Astrocyte of the hippocampus (primary cell): ENCODE data around the gene TUBD1.
"Not testable (repeated sequence)": the region's sequence is repeated elsewhere in the genome, so short reads cannot be mapped to it uniquely, and the experiment has no call there.

Source experiments
- DNase-seq: peaks from one replicate; pipeline ENCODE4 v3.0.0; 2011; ENCODE audit warnings: low read depth, low spot score

Gene TUBD1, protein sequence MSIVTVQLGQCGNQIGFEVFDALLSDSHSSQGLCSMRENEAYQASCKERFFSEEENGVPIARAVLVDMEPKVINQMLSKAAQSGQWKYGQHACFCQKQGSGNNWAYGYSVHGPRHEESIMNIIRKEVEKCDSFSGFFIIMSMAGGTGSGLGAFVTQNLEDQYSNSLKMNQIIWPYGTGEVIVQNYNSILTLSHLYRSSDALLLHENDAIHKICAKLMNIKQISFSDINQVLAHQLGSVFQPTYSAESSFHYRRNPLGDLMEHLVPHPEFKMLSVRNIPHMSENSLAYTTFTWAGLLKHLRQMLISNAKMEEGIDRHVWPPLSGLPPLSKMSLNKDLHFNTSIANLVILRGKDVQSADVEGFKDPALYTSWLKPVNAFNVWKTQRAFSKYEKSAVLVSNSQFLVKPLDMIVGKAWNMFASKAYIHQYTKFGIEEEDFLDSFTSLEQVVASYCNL

DNA sequence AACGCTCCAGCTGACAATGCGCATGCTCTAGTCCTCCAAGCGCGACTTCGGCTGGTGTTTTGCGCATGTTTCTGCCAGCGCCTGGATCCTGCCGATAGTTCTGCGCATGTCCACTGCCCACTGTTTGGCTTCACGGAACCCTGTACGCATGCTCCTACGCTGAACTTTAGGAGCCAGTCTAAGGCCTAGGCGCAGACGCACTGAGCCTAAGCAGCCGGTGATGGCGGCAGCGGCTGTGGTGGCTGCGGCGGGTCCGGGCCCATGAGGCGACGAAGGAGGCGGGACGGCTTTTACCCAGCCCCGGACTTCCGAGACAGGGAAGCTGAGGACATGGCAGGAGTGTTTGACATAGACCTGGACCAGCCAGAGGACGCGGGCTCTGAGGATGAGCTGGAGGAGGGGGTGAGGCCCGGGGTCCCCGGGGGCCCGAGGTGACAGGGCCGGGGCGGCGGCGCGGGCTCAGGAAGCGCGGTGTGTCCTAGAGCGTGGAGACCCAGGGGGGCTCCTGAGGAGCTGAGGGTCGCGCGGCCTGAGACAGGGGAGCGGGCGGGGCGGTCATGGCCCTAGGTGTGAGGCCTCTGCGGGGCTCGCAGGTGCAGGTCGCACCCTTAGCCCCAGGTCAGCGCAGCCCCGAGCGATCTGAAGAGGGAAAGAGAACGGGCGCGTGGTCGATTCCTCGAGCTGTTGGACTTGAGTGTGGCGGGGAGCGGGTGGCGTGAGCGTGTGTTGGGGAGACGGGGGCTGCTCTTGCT, at the start of gene TUBD1, which contains the start of gene RPS6KB1:
Gene TUBD1 (minus strand): TSS at position 20 of the 752 bp plus-strand sequence. CDS start 1,941 bp downstream, outside the sequence.
Gene RPS6KB1 (plus strand): TSS at position 198 of the 752 bp plus-strand sequence. CDS start 64 bp downstream, at position 262.
- DNase-seq, result peak; percentile 99

DNA sequence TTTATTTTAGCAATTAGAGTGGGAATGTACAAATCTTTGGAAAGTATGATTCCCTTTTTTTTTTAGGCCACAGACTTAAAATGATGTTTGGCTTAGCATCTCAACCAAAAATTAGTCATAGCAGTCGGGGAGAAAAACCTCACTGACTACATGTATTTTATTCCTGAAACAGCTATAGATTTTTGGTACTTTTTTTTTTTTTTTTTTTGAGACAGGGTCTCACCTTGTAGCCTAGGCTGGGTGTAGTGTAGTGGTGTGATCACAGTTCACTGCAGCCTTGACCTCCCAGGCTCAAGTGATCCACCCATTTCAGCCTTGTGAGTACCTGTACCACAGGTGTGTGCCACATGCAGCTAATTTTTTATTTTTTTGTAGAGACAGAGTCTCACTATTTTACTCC, 48.4 kb upstream of the TUBD1 start:
- DNase-seq, result no peak

DNA sequence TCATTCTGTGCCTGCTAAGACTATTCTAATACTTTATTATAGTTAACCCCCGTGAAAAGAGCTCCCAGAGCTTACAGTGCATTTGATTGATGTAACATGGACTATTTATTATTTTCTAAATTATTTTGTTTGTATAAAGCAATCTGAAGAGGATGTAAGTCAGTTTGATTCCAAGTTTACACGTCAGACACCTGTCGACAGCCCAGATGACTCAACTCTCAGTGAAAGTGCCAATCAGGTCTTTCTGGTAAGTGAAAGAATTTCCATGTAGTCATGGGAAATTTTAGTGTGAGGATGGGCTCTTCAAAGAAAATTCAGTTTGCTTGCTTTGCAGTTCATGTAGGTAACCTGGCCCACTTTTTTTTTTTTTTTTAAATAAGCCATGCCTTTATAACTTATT, 48.0 kb upstream of the TUBD1 start:
- not testable (repeated sequence) for DNase-seq

DNA sequence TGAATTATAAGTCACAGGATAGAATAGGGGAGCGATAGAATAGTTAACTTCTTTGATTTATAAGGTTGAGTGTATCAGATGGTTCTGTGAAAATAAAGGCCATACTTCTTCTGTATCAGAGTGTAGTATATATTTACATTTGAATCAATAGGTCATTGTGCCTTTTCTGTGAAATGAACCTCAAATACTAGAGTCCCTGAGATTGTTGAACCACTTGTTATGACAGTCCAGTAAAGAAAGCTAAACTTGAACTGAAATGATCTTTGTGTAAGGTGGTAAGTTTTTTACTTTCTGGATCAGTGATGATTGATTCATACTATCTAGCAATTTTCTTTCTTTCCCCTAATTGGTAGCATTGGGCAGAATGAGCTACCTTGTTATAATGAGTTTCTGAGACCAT, 40.6 kb upstream of the TUBD1 start:
- not testable (repeated sequence) for DNase-seq

DNA sequence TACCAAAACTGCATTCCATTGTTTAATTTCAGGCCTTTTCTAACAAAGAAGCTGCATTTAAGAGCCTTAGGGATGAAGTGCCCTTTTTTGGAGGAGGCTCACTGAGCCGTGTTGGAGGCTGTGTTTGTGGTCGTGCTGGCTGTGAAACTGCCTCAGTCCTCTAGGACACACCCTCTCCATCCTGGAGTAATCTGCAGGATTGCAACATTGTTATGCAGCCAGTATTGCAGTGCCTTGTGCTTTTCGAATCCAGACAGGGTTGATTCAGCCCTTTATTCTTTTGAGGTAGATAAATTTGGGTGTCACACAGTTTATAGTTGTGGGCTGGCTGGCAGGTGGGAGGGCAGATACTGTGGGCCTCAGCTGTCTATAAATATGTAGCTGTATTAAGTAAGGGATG, 38.0 kb upstream of the TUBD1 start:
- DNase-seq, result peak; percentile 22

DNA sequence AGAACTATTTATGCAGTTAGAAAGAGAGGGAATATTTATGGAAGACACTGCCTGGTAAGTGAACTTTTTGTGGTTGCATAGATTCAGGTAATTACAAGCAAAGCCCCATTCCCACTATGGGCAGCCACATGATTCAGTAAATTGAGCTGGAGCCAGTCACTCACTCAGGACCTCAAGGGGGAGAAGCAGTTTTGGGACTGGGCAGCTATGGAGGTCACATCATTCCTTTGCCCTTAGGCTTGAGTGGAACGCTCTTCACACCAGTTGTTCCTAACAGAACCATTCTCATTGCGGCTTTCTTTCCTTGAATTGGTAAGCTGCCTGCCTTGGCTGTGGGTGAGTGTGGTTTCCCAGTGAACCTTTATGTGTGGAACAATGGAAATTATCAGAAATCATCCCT, 37.4 kb upstream of the TUBD1 start:
- not testable (repeated sequence) for DNase-seq

DNA sequence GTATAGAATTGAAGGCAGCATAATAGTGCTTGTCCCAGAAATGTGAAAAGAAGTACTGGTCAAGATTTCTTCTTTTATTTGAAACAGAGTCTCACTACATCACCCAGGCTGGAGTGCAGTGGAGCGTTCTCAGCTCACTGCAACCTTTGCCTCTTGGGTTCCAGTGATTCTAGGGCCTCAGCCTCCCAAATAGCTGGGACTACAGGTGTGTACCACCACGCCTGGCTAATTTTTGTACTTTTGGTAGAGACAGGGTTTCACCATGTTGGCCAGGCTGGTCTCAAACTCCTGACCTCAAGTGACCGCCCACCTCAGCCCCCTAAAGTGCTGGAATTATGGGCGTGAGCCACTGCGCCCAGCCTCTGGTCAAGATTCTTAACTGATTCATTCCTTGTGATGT, 27.9 kb upstream of the TUBD1 start:
- DNase-seq, result not testable (repeated sequence)

DNA sequence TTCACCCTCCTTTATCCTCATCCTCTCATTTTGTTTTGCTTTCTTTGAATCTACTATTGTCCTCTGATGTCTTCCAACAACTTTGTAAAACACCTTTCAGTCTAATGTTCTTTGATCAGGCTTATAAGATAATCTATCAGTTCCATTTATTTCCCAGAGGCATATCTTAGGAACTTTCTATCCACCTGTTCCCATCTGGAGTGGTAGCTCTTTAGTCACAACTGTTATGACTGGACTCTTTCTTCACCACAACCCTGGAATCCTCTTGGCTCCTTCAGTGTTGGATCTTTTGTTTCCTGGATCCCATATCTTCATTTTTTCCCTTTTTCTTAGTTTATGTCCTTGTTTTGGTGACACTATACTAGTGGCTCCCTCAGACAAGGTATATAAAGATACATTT, 23.7 kb upstream of the TUBD1 start:
- no peak for DNase-seq

DNA sequence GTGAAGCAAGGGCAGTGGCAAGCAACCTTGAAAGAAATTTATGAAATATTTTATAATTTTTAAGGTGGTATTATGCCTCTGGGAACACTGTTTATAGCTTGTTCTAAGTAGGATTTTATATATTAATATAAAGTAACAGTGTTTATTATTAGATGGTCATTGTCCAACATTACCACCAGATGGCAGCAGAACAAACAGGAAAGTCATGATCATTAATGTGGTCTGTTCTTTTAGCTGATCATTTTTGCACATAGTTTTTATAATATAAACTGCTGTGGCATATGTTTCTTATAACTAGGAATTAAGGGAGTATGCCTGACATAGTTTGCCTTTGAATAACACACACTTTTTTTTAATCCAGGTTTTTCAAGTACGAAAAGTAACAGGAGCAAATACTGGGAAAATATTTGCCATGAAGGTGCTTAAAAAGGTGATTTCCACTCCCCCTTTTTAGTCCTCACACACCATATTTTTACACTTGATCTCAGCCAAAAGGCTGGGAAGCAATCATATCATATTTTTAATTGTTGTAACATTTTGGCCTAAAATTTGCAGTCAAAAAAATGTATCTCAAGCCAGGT, 21.6 kb upstream of the TUBD1 start:
- peak; percentile 53 for DNase-seq

DNA sequence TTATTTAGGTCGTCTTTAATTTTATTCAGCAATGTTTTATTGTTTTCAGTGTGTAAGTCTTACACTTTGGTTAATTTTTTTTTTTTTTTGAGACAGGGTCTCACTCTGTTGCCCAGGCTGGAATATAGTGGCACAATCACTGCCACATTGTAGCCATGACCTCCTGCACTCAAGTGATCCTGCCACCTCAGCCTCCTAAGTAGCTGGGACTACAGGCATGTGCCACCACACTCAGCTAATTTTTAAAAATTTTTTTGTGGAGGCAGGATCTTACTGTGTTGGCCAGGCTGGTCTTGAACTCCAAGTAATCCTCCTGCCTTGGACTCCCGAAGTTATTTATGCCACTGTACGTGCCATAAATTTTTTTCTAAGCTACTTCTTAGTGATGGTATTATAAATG, 14.7 kb upstream of the TUBD1 start:
- no peak for DNase-seq

DNA sequence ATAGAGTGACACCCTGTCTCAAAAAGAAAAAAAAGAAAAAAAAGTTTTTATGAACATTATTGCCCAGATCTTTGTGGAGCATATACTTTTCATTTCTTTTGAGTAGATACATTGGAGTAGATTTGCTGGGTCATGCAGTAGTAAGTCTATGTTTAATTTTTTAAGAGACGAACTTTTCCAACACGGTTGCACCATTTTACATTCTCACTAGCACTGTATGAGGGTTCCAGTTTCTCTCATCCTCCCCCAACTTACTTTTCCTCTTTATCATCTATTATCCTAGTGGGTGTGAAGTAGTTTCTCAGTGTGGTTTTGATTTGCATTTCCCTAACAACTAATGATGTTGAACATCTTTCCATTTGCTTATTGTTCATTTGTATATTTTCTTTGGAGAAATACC, 10.7 kb upstream of the TUBD1 start:
- no peak for DNase-seq

DNA sequence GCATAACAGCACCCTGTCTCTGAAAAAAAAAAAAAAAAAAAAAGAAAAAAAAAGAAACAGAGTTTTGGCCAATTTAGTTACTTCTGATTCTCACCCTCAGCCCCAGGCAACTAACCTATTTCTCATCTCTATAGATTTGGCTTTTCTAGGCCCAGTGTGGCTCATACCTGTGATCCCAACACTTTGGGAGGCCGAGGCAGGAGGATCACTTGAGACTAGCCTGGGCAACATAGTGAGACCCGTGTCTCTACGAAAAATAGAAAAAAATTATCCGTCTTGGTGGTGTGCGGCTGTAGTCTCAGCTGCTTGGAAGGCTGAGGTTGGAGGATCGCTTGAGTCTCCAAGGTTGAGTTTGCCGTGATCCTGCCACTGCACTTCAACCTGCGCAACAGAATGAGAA, 8.9 kb upstream of the TUBD1 start:
- DNase-seq, result no peak

DNA sequence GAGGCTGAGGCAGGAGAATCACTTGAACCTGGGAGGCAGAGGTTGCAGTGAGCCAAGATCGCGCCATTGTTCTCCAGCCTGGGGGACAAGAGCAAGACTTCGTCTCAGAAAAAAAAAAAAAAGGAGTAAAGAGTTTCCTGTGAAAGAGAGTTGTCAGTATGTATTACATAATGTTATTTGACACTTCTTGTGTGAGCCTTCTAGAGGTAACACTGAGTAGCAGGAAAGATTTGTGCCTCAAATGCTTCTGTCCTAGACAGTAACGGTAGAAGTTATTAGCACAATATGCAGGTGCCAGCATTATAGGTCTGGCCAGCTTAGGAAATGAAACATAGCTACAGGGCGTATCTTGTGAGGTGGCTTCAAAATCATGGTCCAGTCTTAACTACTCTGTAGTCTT, 6.4 kb upstream of the TUBD1 start:
- DNase-seq, result no peak

DNA sequence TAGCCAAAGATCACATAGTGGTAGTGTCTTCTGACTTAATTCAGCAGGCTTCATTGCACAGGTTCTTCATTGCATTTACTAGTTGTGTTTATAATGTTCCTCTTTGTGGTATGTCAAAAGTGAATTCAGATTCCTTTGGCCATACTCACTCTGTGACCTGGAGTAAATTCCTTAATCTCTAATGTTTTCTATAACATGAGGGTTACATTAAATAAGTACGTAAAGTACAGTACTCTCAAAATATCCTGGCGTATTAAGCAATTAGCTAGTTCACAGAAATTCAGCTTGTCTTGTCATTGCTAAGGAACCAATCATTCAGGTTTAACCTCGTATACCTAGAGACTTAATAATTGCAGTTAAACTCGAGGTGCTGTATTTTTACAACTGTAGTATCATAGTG, 4.3 kb upstream of the TUBD1 start:
- DNase-seq, result peak; percentile 17

DNA sequence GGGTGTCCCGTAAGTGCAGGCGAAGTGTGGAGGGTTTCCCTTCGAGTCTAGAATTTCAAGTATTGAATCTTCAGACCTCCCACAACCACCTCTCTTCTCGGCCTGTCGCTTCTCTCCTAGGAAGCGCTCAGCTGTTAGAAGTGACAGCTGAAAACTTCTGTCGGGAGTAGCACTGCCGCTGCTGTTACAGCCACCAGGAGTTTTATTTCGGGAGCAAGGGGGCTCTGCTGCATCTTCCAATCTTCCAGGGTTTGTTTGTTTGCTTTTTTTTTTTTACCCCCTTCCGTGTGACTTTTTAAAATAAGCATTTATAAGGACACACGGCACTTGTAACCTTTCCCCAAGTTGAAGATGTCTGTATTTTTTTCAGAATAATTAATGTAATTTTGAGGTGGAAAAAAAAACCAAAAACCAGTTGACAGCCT, 945 bp upstream of the TUBD1 start:
- peak; percentile 38 for DNase-seq

DNA sequence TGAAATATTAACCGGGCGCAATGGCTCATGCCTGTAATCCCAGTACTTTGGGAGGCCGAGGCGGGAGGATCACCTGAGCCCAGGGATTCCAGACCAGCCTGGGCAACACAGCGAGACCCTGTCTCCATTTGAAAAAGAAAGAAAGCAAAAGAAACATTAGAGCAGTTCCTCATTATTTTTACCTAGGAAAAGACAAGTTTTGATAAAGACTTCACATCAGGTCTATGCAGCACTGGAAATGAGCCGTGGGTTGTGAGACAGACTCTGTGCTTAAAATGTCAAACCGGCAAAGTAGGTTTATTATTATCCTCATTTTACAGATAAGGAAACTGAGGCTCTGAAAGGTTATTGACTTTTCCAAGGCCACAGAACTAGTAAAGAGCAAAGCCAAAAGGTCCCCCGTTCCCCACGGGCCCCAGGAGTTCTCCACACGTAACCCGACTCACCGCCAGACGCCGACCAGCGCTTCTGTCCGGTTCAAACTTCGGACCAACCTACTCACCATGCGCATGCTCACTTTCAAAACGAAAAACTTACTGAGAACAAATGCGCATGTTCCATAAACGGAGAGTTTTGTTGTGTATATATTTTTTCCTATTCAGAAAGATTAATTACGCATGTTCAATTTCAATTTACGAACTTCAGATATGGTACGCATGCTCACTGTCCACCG, 356 bp downstream of the TUBD1 start:
- DNase-seq, result no peak

DNA sequence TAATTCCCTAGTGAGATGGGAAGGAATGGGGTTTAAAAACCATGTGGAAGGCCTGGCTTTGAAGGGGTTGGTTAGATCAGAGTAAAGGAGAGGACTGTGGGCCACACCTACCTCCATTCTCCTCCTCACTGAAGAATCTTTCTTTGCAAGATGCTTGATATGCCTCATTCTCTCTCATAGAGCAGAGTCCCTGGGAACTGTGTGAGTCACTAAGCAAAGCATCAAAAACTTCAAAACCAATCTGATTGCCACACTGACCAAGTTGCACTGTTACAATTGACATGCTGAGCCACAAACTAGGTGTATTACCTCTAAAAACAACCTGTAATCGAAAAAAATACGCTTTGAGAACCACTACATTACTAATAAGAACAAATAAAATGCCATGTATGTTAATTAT, 2.0 kb downstream of the TUBD1 start:
- DNase-seq, result peak; percentile 29

DNA sequence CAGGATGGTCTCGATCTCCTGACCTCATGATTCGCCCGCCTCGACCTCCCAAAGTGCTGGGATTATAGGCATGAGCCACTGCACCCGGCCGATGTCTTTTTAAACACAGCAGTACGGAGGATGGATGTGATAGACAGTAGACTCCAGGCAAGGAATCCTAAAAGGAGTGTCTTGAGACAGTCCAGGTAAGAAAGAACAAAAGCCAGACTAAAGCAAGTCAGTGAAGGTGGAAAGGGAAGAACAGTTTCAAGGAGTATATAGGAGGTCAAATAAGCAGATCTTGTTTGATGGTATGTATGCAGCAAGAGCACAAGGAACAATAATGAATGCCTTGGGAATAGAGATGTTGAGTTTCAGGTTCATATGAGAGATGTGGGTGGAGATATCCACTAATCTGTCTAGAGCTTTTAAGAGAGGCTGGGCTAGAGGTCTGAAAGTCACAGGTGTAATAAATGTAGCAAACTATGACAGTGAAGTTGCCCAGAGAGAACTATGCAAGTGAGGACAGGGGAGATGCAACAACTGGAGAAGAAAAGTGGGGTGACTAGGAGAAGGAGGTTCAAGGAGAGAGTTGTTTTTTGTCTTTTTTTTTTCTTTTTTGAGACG, 4.5 kb downstream of the TUBD1 start:
- DNase-seq, result no peak

DNA sequence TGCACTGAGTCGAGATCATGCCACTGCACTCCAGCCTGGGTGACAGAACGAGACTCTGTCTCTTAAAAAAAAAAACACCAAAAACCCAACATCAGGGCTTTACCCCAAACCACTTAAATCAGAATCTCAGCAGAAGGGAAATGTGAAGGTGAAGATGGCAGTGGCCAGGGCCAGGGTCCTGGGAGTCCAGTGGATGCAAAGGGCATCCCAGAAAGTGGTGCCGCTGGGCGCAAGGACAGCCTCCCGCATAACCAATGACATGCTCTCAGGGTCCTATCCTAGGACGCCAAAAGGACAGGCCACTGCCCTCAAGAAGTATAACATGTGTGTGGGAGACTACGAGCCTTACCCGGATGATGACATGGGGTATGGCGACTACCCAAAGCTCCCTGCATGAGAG, 7.9 kb downstream of the TUBD1 start:
- DNase-seq, result no peak

DNA sequence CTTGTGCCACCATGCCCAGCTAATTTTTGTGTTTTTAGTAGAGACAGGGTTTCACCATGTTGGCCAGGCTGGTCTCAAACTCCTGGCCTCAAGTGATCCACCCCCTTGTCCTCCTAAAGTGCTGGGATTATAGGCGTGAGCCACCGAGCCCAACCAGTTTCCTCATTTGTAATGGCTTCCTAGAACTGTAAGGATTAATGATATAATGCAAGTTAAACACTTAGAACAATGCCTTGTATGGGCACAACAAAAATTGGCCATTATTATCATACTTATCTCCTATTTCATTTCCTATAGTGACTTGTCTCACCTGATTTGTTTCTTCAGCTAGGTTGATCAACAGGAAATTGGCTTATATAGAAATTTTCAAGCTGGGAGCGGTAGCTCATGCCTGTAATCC, 14.1 kb downstream of the TUBD1 start:
- no peak for DNase-seq

DNA sequence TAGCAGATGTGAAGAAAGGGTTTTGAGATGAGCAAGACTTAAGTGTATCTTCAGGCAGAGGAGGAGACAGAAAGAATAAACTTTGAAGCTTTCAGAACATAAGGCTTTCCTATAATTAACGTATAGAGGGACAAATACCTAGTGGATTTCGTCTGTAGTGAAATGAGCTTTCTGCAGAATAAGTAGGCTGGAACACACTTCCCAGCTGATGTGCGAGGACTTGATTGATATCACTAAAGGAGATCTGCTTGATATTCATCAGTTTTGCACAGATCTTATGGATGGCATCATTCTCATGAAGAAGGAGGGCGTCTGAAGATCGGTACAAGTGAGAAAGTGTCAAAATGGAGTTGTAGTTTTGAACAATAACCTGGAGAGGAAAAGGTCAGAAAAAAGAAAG, 14.8 kb downstream of the TUBD1 start:
- no peak for DNase-seq
